ENCODE measurements around the gene C1GALT1.
"Not testable (repeated sequence)": the region's sequence is repeated elsewhere in the genome, so short reads cannot be mapped to it uniquely, and the experiment has no call there.

Gene C1GALT1

DNA sequence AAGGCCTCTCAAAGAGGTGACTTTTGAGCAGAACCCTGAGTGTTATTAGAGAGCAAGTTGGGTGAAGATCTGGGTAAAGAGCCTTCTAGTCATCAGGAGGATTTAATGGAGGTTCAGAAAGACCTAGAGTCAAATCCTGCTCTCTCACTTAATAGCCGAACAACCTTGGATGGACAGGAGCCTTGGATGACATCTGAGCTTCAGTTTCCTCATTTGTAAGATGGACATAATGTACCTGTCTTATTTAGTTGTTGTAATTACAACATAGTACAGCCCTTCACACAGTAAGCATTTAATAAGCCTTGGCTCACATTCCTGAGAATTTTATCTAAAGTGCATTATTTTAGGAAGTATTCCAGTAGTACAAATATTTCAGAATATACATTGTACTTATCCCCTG lies 57.0 kb downstream of the C1GALT1 start:
- DNase-seq: no peak

- DNase-seq: no peak
Observed at GRCh38 chr7:7242899-7243298, 60.6 kb downstream of the C1GALT1 start.

- not testable (repeated sequence) for DNase-seq
Observed at GRCh38 chr7:7245233-7245632, 62.9 kb downstream of the C1GALT1 start.

- DNase-seq: no peak
Observed at GRCh38 chr7:7246223-7246622, 63.9 kb downstream of the C1GALT1 start.

DNA sequence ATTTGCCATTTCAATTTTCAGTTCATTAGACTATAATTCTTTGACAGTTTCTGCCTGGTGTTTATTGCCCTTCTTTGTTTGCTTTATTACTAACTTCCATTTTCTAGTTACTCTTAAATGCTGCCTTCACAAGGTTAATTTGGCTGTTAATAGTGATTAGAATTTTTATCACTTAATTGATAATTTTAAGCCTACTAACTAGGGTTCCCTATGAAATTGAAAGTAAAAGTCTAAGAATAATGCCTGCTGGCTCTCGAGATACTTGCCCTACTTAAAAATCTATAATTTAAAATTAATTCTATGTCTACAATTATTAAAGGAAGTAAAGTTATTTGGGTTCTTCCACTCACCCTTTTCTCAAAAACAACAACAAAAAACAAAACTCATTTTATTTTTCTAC lies 65.3 kb downstream of the C1GALT1 start:
- DNase-seq: no peak

GRCh38 chr7:7249814-7250213 lies 67.5 kb downstream of the C1GALT1 start:
- no peak for DNase-seq

DNA sequence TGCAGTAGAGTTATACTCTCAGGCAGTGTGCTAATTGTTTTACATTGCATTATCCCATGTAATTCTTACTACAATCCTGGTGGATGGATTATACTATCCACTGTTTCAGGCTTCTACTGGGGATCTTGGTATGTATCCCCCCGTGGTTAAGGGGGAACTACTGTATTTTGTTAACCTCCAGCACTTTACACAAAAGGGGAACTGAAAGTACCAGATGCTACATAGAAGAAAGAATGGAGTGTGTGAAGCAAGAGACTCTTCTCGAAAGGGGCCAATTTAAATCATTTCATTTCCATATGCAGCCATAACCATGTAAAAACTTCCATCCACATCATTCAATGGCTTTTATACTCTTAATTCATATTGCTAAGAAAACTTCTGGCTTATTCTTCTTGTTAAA lies 69.4 kb downstream of the C1GALT1 start:
- no peak for DNase-seq

- DNase-seq: no peak
Observed at GRCh38 chr7:7254319-7254718, 72.0 kb downstream of the C1GALT1 start.

DNA sequence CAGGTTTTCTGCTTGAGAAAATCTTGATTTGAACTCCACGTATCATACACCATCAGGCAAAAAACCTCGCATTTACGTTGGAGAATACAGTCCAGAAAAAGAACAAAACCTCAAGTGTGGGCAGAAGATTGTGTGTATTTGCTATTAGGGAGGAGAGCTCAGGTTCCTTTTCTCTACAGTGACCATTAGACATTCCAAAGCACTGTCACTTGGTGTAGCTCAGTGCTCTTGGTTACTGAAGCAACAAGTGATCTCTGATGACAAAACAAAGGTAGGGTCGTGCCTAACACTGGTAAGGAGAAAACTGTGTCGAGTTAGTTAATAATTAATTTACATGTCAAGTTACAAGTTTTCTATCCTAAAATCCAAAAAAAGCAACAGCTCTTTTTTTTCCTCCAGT lies 72.6 kb downstream of the C1GALT1 start:
- no peak for DNase-seq

DNA sequence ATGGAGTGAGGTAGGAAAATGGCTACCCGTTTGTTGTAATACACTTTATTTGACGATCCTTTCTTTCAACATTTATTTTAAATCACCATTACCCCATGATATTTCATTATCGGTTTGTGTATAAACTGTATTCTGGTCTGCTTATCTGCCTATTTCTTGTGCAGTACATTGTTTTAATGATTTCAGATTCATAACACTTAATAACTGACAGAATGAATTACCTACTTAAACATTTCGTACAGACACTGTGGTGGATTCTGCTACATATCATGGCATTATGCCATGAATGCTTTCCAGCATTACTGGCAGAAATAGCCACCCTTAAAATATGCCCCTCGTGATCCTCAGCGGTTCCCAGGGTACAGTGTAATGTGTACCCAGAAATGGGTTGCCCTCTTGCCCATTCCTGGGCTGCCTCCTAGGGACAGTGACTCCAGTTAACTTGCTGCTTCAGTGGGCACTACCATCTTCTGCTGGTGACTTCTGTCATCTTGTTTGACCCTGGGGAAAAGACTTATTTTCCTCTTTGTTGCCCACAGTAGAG lies 74.5 kb downstream of the C1GALT1 start:
- DNase-seq: no peak

DNA sequence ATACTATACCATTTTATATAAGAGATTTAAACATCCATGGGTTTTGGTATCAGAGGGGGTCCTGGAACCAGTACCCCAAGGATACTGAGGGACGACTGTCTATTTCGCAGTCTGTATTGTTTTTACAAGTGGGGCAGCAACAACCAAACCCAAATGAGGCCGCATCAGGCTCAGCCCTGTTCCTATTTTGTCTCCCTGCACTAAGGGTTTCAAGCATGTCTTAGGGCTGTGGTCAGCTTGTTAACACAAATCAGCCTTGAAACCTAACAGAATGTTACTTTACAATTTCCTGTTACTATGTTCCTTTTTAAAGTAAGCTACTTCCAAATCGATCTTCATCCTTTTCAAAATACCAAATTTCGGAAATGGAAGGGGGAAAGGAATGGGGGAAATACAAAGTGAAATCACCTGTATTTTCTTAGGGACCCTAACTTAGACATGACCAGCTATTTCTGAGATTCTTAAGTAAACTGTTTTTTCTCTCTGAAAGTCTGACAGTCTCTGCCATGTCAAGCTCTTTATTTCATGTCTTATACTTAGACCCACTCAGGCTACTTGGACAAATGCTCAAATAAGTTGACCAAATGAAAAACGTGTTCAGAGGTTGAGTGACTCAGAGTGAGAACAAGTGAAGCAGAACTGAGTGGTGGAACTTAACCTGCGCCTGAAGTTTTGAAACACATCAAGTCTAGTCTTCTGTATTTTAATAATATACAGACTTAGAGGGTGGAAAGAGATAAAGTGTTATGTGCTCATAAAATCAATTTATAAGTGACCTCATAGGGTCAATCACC lies 75.8 kb downstream of the C1GALT1 start:
- no peak for DNase-seq

GRCh38 chr7:7261863-7262262 lies 79.5 kb downstream of the C1GALT1 start:
- DNase-seq: no peak

GRCh38 chr7:7263297-7264230 lies 81.2 kb downstream of the C1GALT1 start:
- no peak for DNase-seq

GRCh38 chr7:7264306-7265040 lies 82.1 kb downstream of the C1GALT1 start:
- DNase-seq: no peak

DNA sequence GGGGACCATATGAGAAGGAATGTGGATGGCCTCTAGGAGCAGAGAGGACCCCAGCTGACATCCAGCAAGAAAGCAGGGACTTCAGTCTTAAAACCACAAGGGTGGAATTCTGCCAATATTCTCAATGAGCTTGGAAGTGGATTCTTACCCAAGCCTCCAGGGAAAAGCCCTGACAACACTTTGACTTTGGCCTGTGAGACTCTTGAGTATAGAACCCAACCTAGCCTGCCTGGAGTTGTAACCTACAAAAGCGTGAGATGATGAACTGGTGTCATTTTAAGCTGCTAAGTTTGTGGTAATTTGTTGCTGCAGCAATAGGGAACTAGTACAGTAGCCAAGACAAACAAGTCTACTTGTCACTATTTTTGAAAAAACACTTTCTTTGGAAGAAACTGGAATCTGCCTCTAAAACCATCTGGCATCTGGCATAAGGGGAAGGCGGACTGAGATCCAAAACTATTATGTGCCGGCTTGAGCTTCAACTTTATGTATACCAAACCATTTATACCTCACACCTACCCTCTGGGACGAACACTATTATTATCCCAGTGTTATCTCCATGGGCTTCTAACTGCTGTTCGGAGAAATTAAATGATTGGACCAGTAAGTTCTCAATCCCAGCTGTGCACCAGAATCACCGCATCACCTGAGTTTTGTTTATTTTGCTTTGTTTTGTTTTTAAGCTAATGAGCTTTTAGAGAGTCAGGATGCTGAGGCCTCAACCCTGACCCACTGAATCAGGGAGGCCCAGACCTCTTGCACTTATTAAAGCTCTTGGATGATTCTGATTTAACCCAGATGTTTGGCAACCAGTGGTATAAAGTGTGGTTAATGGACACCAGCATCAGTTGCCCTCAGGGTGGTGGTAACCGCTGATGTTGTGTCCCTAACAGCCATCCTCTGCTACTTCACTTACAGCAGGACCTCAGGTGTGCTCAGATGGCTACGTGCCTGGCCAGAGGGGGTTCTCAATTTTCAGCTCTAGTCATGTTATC lies 83.0 kb downstream of the C1GALT1 start:
- DNase-seq: no peak

DNA sequence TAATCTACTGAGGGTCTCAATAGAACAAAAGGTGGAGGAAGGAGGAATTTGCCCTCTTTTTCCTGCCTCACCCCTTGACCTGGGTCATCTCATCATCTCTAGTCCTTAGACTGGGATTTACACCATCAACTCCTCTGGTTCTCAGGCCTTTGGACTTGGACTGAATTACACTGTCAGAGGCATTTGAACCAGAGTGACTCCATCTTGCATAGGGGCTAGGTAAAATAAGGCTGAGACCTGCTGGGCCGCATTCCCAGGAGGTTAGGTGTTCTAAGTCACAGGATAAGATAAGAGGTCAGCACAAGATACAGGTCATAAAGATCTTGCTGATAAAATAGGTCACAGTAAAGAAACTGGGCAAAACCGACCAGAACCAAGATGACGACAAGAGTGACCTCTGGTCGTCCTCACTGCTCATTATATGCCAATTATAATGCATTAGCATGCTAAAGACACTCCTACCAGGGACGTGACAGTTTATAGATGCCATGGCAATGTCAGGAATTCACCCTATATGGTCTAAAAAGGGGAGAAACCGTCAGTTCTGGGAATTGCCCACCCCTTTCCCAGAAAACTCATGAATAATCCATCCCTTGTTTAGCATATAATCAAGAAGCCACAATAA lies 84.0 kb downstream of the C1GALT1 start:
- DNase-seq: no peak

- DNase-seq: no peak
Observed at GRCh38 chr7:7271094-7271874, 88.9 kb downstream of the C1GALT1 start.

GRCh38 chr7:7272294-7272693 lies 90.0 kb downstream of the C1GALT1 start:
- no peak for DNase-seq

DNA sequence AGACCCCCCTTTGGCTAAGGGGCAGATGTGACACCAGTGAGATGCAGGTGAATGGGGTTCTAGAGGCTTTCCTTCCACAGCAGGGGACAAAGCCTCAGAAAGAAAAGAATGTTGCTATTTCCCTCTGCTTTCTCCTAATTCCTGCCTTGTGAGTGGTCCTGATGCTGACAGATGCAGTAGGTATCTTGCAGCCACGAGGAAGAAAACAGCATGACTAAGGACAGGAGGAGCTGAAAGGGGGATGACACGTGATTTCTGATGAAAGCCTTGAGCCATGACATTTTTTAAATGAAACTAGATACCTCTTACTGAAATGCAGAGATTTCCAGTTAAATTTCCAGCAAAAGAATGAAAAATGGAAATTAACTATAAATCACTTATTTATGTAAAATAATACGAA lies 92.4 kb downstream of the C1GALT1 start:
- no peak for DNase-seq

- DNase-seq: no peak
Observed at GRCh38 chr7:7276161-7276560, 93.8 kb downstream of the C1GALT1 start.

Data from stimulated activated naive CD4-positive, alpha-beta T cell treated with Interleukin-2 at 50 U/mL for 16 hours (primary cell).